GM18519 (cell line): ENCODE measurements around the gene RASEF.
"Not testable (repeated sequence)": the region's sequence is repeated elsewhere in the genome, so short reads cannot be mapped to it uniquely, and the experiment has no call there.

Experiments used
- ATAC-seq: cut with Tn5 transposase; IDR thresholded peaks from one replicate; pipeline ENCODE4 v1.9.1; 2021; ENCODE audit warnings: mild to moderate bottlenecking, moderate library complexity; ENCODE audit not compliant: unreplicated experiment, low FRiP score

RASEF gene

DNA sequence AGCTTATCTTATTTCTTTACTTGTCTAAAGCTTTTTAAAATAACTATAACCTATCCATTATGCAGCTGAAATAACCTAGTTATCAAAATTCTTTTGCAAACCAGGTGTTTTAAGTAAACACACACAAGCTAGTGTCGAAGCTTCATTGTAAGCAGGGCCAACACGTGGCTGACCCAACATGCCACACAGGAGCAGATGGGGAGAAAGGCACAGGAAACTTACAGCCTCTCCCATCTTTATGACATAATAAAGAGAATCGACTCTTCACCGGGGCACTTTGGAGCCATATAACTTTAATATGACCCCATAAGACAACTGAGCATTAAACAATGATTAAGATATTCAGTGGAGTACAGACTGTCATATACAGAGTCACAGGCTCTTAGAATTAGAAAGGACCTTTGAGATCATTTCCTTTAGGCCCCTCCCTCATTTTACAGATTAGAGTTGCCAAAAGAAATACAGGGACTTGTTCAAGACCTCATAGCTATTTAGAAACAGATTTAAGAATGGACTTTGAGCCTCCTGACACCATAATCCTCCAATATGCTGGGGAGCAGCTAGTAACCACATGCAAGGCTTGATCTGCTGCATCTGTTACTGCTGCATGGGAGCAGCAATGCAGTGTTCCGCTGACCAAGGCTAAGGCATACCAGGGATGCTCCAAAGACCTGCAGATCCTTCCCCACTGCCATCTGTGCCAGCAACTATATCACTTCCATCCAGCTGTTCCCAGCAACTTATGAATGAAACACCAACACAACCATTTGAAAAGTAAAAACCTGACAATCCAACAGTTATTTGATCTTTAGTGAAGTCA, 75.4 kb downstream of the RASEF start:
- ATAC-seq: no peak

DNA sequence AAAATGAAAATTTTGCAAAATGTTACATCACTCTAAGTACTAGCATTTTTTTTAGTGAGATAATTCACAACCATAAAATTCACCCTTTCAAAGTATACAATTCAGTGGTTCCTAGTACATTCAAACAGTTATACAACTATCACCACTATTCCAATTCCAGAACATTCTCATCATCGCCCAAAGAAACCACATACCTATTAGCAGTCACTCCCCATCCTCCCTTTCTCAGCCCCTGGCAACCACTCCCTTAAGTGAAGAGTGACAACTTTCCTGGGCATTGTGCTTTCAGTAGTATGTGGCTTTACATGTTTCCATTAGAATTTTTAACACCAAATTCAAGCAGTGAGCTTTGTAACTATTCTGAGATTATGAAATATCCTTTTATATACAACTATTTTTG, 81.4 kb downstream of the RASEF start:
- ATAC-seq: no peak

DNA sequence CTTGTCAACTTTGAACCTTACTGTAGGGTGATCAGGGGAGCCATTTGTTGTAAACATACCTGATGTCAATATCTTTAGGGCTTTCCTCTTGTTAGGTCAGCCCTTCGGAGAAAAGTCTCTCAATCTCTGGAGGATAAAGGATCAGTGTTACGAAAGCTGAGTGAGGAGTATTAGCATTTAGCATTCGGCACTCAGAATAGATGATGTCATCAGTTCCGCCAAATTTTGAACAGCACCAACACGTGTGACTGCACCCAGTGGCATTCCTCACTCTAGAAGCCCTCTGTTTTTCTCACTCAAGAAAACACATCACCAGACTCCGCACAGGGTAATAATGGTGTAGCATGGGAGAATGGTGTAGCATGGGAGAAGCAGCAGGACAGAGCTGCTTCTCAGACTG, 87.8 kb downstream of the RASEF start:
- no peak for ATAC-seq

- no peak for ATAC-seq
Observed at GRCh38 chr9:82972446-82972845, 90.5 kb downstream of the RASEF start.

DNA sequence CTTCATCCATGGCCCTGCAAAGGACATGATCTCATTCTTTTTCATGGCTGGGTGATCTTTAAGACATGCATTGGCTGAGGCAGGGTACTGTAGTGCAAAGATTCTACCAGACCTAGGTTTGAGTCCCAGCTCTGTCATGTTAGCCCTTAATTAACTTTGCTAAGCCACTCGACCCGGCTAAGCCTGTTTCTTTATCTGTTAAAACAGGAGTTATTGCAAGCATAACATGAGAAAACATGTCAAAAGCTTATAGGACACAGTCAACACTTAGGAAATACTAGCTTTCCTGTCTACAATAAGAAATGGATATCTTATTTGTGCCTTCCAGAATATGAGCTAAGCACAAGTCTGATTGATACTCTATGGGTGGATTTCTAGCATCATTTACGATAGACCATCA, 92.6 kb downstream of the RASEF start:
- no peak for ATAC-seq

DNA sequence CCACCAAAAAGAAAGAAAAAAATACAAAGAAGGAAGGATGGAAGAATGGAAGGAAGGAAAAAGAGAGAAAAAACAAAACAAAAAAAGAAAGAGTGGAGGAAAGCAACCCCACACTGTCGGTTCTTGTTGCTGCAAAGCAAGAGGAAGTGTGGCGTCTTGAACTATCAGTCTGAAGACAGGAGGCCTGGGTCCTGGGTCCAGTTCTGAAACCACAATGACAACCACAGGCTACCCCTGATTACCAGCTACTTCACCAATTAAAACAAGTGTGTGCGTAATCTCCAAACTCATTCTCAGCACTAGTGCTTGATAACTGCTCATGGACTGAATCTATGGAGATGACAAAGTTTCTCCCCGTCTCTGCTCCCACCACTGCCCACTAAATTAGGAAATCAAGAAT, 93.7 kb downstream of the RASEF start:
- no peak for ATAC-seq

- no peak for ATAC-seq
Observed at GRCh38 chr9:82968816-82969215, 94.1 kb downstream of the RASEF start.

DNA sequence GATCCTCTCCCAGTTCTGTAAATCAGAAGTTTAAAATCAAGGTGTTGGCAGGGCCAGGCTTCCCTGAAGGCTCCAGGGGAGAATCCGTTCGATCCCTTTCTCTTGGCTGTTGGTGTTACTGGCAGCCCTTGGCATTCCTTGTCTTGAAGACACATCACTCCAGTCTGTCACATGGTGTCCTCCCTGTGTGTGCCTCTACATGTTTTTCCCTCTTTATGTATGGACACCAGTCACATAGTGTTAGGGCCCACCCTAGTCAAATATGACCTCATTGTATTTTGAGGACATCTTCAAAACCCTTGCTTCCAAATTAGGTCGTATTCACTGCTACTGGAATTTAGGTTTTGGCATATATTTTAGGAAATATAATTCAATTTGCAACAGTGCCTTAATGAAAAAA, 94.6 kb downstream of the RASEF start:
- ATAC-seq: no peak

DNA sequence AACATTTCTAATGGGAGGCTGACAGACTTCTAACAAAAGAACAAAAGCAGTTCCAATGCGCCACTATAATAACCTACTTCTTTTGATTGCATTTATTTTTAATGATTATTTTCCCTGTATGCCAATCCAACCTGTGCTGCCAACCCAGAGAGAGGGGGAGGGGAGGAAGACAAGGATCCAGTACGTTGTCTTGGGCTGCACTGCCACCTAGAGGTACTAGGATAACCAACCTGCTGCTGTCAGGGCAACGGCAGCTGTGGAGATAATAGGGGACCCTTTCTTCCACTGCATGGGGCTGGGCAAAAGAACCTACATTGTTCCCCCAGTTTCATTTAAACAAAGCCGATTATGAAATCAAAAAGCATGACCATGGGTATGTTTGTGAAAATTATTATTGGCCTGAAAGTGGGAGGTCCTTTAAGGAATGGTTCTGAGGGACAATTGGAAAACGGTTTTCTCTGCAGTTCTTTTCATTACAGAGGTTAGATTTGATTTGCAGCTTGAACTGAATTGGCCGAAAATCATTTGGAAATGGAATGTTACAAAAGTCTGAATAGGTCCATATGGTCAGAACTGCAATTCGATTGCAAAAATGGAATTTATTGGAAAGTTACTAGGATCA, 101.3 kb downstream of the RASEF start:
- ATAC-seq: peak; percentile 90

- ATAC-seq: no peak
Observed at GRCh38 chr9:82957529-82958379, 105.2 kb downstream of the RASEF start.

GRCh38 chr9:82949203-82949602, 113.7 kb downstream of the RASEF start:
- ATAC-seq: no peak

- ATAC-seq: no peak
Observed at GRCh38 chr9:82940376-82940775, 122.6 kb downstream of the RASEF start.

DNA sequence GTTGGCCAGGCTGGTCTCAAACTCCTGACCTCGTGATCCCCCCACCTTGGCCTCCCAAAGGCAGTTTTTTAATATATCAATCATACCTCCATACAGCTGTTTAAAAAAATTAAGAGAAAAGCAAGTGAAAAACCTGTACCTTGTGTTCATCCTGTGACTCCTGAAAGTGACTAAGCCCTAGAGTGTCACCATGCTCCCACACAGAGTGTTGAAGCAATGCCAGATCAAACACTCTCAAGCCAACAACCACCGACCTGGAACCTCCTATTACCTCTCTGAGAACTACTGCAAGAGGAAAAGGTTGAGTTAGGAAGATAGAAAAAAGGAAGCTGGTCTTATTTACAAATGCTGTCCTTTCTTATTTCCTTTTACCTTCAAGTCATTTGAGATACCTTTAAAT, 123.5 kb downstream of the RASEF start:
- no peak for ATAC-seq

DNA sequence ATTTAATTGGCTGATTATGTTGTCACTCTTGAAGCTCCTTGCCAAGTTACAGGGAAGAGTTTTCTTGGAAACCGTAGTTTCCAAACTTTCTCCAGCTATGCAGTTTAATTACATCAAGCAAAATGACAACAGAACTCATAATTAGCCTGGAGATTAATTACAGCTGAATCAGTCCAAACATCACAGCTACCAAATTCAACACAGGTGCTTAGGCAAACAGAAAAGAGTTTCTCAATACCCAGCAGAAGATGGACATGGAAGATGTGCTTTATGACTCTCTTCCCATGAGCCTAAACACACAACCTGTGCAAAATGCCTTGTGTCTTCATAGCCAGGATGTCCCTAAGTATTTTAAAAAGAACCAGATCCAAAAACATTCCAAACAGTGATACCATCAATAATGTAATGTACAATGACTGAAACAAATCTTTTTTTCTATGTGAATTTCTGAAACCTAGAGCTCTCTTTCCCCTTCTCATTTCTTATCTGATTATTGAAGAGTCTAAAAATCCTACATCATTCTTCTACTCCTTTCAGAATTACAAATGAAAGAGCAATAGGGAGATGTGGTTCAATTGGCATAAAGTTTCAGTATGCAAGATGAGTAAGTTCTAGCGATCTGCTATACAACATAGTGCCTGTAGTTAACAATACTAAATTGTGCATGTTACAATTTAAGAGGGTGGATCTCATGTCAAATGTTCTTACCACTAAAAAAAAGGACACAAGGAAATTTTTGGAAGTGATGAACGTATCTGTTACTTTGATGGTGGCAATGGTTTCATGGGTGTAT, 124.3 kb downstream of the RASEF start:
- no peak for ATAC-seq

DNA sequence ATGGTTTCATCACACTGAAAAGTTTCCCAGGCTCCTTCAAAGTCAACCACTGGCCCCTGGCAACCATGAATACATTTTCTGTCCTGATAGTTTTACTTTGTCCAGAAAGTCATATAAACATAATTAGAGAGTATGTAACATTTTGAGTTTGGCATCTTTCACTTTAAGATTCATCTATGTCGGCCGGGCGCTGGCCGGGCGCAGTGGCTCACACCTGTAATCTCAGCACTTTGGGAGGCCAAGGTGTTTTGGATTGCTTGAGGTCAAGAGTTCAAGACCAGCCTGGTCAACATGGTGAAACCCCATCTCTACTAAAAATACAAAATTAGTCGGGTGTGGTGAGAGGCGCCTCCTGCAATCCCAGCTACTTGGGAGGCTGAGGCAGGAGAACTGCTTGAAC, 126.4 kb downstream of the RASEF start:
- ATAC-seq: not testable (repeated sequence)

DNA sequence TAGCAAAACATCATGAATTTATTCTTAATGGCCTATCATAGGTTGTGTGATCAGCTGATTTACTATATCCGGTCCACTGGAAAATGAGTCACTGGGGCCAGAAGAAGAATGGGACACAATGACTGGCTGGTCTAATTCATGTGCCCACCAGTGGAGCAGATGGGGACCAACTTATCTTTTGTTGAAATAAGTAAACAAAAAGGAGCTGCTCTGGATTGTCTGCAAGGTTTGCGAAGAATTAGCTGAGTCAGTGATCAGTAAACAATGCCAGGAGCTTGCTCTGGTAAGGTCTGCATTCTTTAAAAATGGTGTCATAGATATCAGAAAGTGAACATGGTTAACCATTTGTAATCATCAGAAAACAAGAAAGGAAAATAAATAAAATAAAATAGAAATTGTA, 128.0 kb downstream of the RASEF start:
- ATAC-seq: no peak

- not testable (repeated sequence) for ATAC-seq
Observed at GRCh38 chr9:82934025-82934424, 128.9 kb downstream of the RASEF start.

DNA sequence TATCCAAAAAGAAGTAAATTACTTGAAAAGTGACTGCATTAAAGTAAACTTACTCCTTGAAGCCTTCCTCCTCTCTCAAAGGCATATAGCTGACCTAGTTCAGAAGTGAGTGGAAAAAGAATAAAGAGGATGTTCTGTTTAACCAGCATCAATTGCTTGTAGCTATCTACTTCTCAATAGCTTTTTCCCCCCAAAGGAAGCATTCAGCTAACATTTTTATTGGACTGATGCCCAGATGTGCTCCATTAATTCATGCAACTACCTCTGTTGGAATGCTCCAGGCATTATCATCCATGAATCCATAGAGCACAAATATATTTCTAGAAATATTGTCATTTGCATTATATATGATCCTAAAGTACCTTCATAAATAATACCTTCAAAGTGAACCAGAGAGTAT, 132.8 kb downstream of the RASEF start:
- ATAC-seq: no peak
